Hematopoietic multipotent progenitor cell treated with erythropoietin and hydrocortisone succinate and interleukin-3 and kit ligand, for 6 days (in vitro differentiated cells): ENCODE data around the gene PTPN20.
A peak's percentile ranks its signal among the peaks of the same experiment; 100 is the strongest.
"Not testable (repeated sequence)": the region's sequence is repeated elsewhere in the genome, so short reads cannot be mapped to it uniquely, and the experiment has no call there.

Source experiments
- DNase-seq: peaks from one replicate; pipeline ENCODE4 v3.0.0-alpha.2; 2015

Gene PTPN20

DNA sequence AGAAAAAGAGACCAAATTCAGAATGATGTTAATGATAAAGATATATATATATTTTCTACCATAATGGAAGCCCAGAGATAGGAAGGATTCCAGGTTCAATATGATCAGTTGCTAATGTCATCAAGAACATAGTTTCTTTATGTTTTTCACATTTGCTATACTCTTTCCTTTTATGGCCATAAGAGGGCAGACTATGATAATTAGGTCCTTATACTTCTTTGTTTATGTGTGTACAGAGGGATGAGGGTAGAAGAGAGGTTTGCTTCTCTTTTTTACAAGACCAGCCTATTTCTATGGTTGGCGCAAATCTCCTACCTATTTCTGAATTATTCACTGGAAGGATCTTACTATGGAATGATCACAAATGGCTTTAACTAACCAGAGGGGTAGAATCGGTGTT is 52.1 kb downstream of the PTPN20 start:
- not testable (repeated sequence) for DNase-seq

DNA sequence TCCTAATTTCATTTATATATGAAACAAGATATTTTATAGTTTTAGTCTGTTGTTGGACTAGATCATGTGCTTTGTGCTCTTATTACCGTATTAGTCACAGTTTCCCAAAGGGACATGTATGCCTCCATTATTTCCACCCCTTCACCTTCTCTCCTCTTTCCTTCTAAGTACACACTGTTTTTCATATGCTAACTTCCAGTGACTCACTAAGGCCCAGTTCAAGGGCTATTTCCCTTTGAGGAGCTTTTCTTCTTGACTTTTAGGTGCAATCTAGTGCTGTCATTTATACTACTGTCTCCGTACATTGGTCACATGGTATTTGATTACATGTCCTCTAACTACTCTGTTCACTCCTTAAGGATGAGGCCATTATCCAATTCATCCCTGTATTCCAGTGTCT is 55.8 kb downstream of the PTPN20 start:
- not testable (repeated sequence) for DNase-seq

GRCh38 chr10:46980223-46980622 is 69.0 kb downstream of the PTPN20 start:
- DNase-seq: not testable (repeated sequence)

GRCh38 chr10:46987233-46987924 is 76.2 kb downstream of the PTPN20 start:
- DNase-seq: not testable (repeated sequence)

- peak; percentile 66 for DNase-seq
Observed at GRCh38 chr10:46992803-46993561, 81.8 kb downstream of the PTPN20 start.

DNA sequence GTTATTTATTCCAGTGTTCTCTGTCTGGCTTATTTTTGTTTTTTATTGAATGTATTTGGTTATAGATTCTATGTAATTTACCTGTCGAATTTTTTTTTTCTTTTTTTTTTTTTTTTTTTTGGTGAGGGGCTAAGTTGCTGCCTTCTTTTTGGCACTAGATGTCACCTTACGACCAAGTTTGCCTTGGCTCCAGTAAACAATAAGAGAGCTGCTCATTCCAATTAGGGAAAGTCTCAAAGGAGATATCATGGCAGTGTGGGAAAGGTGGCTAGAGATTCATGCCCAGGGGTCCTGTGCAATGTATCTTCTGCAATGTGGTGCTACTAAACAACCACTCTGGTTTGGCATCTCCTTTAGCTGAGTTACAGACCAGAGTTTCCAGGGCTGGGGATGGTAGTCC is 84.0 kb downstream of the PTPN20 start:
- DNase-seq: no peak

GRCh38 chr10:46998192-46998591 is 87.0 kb downstream of the PTPN20 start:
- no peak for DNase-seq

DNA sequence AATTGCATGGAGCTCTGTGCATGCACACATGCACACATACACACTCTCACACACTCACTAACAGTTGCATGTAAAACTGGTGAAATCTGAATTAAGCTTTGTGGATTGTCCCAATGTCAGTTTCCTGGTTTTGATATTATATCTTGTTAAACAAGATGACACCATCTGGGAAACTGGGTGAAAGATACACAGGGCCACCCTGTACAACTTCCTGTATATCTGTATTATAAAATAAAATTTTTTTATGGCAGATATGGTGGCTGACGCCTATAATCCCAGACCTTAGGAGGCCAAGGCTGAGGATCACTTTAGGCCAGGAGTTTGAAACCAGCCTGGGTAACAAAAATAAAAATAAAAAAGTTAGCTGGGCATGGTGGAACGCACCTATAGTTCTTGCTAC is 87.4 kb downstream of the PTPN20 start:
- DNase-seq: no peak

- DNase-seq: no peak
Observed at GRCh38 chr10:46999217-46999616, 88.0 kb downstream of the PTPN20 start.

- DNase-seq: no peak
Observed at GRCh38 chr10:47008769-47009168, 97.5 kb downstream of the PTPN20 start.

DNA sequence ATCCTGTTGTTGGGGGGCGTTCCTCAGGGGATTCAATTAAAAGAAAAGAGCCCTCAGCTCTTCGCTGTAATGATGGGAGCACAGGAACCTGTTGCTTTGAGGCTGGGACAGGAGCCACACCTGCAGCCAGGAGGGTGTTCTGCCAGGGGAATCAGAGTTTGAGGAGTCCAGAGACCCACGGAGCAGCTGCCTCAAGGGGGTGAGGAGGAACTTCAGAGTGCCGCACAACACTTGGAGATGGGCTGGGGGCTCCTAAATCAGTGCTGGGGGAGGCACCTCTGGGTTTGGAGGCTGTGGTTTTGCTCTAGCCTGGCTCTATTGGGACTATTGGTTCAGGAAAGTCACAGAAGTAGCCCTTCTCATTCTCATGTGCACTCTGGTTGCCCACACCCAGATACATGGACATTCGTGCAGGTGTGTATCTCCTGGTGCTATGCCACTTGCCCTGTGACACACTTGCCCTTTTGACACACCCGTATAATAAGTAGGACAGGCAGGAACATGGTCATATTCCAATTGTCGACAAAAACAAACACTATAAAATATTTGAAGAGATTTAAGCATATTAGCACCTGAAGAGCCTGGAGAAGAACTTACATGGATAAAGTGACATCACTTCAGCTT is 98.1 kb downstream of the PTPN20 start:
- no peak for DNase-seq

DNA sequence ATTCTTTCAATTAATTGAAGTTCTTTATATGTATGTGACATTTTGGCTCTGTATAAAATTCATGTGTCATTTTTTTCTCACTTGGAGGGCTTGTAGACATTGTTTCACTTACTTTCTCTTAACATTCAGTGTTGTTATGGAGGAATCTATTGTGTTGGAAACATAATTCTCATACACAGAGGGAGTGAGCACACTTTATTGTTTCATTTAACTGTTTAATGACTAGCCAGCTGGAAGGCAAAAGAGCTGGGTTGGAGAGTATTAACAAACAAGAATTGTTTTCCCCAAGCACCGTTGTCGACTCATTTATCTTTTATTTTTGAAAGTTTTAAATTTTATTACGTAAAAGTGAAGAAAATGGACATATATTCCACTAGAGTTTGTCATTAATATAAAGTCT is 98.8 kb downstream of the PTPN20 start:
- DNase-seq: no peak

GRCh38 chr10:47012214-47012613 is 101.0 kb downstream of the PTPN20 start:
- DNase-seq: no peak

GRCh38 chr10:47013507-47014154 is 102.4 kb downstream of the PTPN20 start:
- no peak for DNase-seq

GRCh38 chr10:47015404-47015803 is 104.2 kb downstream of the PTPN20 start:
- no peak for DNase-seq

- no peak for DNase-seq
Observed at GRCh38 chr10:47016564-47016963, 105.3 kb downstream of the PTPN20 start.

DNA sequence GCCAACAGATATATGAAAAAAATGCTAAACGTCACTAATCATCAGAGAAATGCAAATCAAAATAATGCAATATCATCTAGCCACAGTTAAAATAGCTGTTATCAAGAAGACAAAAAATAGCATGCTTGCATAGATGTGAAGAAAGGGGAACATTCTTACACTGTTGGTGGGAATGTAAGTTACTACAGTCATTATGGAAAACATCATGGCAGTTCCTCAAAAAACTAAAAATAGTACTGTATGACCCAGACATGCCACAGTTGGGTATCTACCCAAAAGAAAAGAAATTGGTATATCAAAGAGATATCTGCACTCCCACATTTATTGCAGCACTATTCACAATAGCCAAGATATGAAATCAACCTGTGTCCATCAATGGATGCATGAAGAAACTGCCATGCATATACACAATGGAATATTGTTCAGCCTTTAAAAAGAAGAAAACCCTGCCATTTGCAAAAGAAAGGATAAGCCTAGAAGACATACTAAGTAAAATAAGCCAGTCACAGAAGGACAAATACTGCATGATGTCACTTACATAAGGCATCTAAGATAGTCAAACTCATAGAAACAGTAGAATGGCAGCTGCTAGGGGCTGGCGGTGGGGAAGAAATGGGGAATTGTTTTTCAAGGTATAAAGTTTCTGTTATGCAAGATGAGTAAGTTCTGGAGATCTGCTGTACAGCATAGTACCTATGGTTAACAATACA is 107.0 kb downstream of the PTPN20 start:
- DNase-seq: no peak

DNA sequence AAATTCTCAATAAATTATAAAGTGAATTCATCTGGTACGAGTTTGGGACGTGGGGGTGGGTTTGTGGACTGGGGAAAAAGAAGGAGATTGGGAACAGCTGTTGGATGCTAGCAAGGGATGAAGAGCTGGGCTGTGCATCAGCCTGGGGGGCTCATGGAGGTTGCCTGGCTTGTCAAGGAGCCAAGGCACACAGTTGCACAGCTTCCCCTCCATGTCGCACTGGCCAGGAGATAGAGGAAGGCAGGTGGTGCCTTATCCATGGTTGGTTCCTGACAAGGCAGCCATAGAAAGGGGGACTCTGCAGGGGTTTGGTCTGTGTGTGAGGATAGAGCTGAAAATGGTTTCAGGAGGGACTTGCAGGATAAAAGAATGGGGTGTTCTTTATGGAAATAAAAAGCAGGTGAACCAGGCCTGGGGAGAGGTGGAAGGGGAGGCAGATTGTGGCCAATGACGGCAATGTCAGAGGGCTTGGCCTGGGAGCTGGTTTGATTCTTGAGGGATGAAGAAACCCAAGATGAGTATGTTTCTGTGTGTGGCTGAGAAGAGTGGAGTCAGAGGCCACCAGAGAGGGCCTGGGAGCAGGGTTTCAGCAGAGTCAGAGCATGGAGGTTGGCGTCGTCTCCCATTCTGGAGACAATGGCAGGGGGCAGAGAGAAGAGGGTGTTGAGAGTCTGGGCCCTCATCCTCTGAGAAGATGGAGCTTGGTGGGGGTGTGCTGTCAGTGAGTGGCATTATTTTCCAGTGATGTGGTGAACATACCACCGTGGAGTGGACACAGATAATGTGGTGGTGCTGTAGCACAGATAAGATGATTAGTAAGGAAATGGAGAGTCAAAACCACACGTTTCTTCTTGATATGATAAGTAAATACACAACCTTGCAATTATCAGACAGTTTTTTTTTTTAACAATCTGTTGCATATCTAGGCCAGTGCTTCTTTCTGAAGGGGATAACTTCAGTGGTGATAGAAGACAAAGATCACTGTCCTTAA is 108.2 kb downstream of the PTPN20 start:
- peak; percentile 77 for DNase-seq

GRCh38 chr10:47020471-47020870 is 109.2 kb downstream of the PTPN20 start:
- DNase-seq: no peak

GRCh38 chr10:47021850-47022249 is 110.6 kb downstream of the PTPN20 start:
- DNase-seq: no peak

GRCh38 chr10:47022311-47023131 is 111.3 kb downstream of the PTPN20 start:
- no peak for DNase-seq
